ENCODE measurements around the gene DLST. TPM values are rescaled to one million over a fixed set of nuclear protein-coding genes. Genes with fewer than 3 reads are reported as not detected.

The DLST gene
- total RNA-seq, 2 experiments from 2014 or later, result 132 to 137 TPM

DNA sequence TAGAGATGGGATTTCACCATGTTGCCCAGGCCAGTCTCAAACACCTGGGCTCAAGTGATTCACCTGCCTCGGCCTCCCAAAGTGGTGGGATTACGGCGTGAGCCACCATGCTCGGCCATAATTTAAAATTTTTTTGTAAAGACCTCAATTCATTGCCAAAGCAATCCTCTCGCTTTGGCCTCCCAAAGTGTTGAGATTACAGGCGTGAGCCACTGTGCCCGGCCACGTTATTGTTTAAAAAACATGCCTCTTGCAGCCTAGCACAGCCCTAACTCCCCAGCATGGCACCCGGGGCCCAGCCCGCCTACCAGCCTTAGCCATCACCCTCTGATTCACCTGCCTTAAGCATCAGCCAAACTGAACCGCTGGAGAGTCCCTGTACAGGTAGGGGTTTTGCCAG is 54.4 kb downstream of the DLST start:
- H3K36me3 Mint-ChIP-seq, result no peaks in the 10 kb centered on the region
- no peak for DNase-seq
- ChIA-PET CTCF (interaction anchor here (1.1 to 5.1 kb wide), 3 partner anchors 10 to 152 kb away, joined by 3 to 30 read pairs (median 6); no protein-coding TSS in a partner anchor), POLR2A (no interaction called here)
- H3K4me3 Mint-ChIP-seq, result no peak overlapping the region
- H3K4me1 Mint-ChIP-seq (ENCODE audit: low read depth), result peaks cover 27% of the 10 kb centered on the region
- H3K27ac Mint-ChIP-seq, result no peak overlapping the region
- peaks cover 3% of the 10 kb centered on the region for H3K27me3 Mint-ChIP-seq
- peaks cover 8% of the 10 kb centered on the region for H3K9me3 Mint-ChIP-seq
- intact Hi-C loops (cut with micrococcal nuclease), result no loop called here

DNA sequence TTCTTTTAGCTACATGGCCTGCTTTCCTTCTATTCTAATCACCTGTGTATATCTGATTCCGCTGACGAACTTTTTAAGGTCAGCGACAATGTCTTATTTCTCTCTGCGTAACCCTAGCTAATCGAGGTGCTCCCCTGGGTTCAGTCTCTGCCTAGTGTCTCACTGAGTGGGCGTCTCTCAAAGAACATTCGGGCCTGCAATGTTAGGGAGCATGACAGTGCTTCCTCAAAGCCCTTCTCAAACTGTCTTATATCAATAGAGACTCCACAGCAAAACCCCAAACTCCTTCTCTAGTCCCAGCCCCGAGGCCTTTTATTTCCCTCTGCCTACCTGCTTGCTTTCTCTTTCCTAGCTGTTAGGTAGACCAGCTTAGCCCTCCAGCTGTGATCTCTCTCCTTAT is 55.0 kb downstream of the DLST start:
- peaks cover 8% of the 10 kb centered on the region for H3K9me3 Mint-ChIP-seq
- intact Hi-C loops (cut with micrococcal nuclease), result no loop called here
- POLR2A ChIA-PET, result no interaction called here
- CTCF ChIA-PET, result interaction anchor here (2.0 to 5.1 kb wide), 2 partner anchors 9 to 29 kb away, joined by 6 to 30 read pairs; no protein-coding TSS in a partner anchor
- DNase-seq, result no peak
- H3K27me3 Mint-ChIP-seq, result peaks cover 3% of the 10 kb centered on the region
- no peak overlapping the region for H3K27ac Mint-ChIP-seq
- no peaks in the 10 kb centered on the region for H3K36me3 Mint-ChIP-seq
- no peak overlapping the region for H3K4me3 Mint-ChIP-seq
- H3K4me1 Mint-ChIP-seq (ENCODE audit: low read depth), result peaks cover 32% of the 10 kb centered on the region

GRCh38 chr14:74937171-74937570 is 55.5 kb downstream of the DLST start:
- H3K27ac Mint-ChIP-seq, result no peak overlapping the region
- no peaks in the 10 kb centered on the region for H3K36me3 Mint-ChIP-seq
- intact Hi-C loops (cut with micrococcal nuclease), result no loop called here
- ChIA-PET POLR2A (no interaction called here), CTCF (interaction anchor here (0.5 to 5.1 kb wide), 4 partner anchors 9 to 76 kb away, joined by 4 to 30 read pairs (median 6); no protein-coding TSS in a partner anchor)
- no peak for DNase-seq
- peaks cover 36% of the 10 kb centered on the region for H3K4me1 Mint-ChIP-seq (ENCODE audit: low read depth)
- peaks cover 3% of the 10 kb centered on the region for H3K27me3 Mint-ChIP-seq
- no peak overlapping the region for H3K4me3 Mint-ChIP-seq
- peaks cover 8% of the 10 kb centered on the region for H3K9me3 Mint-ChIP-seq

GRCh38 chr14:74938531-74939495 is 57.1 kb downstream of the DLST start:
- Mint-ChIP-seq H3K4me3 (no peak overlapping the region), H3K27me3 (no peaks in the 10 kb centered on the region), H3K36me3 (no peaks in the 10 kb centered on the region), H3K4me1 (ENCODE audit: low read depth) (peaks cover 39% of the 10 kb centered on the region), H3K9me3 (peaks cover 8% of the 10 kb centered on the region), H3K27ac (no peak overlapping the region)
- DNase-seq, result no peak
- ChIA-PET POLR2A (no interaction called here), CTCF (interaction anchor here (1.5 to 5.1 kb wide), 3 partner anchors 7 to 149 kb away, joined by 5 to 30 read pairs (median 6); no protein-coding TSS in a partner anchor)
- intact Hi-C loops (cut with micrococcal nuclease), result no loop called here

GRCh38 chr14:74940956-74941565 is 59.3 kb downstream of the DLST start:
- Mint-ChIP-seq H3K27me3 (no peaks in the 10 kb centered on the region), H3K36me3 (no peaks in the 10 kb centered on the region), H3K4me3 (peak overlapping the region; percentile 72), H3K9me3 (peaks cover 8% of the 10 kb centered on the region), H3K27ac (peak overlapping the region; percentile 87), H3K4me1 (ENCODE audit: low read depth) (peaks cover 39% of the 10 kb centered on the region)
- POLR2A ChIA-PET, result interaction anchor here (0.9 kb wide), 1 partner anchor 14 kb away, joined by 3 read pairs; the partner anchor contains the start of gene PGF
- no peak for DNase-seq
- intact Hi-C loops (cut with micrococcal nuclease), result no loop called here
- CTCF ChIA-PET, result interaction anchor here (0.6 to 2.8 kb wide), 8 partner anchors 18 to 718 kb away, joined by 3 to 31 read pairs (median 6); partner anchors contain the start of gene RPS6KL1

GRCh38 chr14:74941676-74942097 is 60.0 kb downstream of the DLST start:
- Mint-ChIP-seq H3K36me3 (no peaks in the 10 kb centered on the region), H3K27ac (peak overlapping the region; percentile 87), H3K27me3 (no peaks in the 10 kb centered on the region), H3K4me1 (ENCODE audit: low read depth) (peaks cover 43% of the 10 kb centered on the region), H3K4me3 (peak overlapping the region; percentile 72), H3K9me3 (peaks cover 8% of the 10 kb centered on the region)
- intact Hi-C loops (cut with micrococcal nuclease), result no loop called here
- ChIA-PET CTCF (interaction anchor here (0.8 to 2.8 kb wide), 8 partner anchors 11 to 147 kb away, joined by 3 to 31 read pairs (median 5); partner anchors contain the start of genes PGF and RPS6KL1), POLR2A (interaction anchor here (0.9 kb wide), 1 partner anchor 13 kb away, joined by 3 read pairs; the partner anchor contains the start of gene PGF)
- DNase-seq, result peak; percentile 78

DNA sequence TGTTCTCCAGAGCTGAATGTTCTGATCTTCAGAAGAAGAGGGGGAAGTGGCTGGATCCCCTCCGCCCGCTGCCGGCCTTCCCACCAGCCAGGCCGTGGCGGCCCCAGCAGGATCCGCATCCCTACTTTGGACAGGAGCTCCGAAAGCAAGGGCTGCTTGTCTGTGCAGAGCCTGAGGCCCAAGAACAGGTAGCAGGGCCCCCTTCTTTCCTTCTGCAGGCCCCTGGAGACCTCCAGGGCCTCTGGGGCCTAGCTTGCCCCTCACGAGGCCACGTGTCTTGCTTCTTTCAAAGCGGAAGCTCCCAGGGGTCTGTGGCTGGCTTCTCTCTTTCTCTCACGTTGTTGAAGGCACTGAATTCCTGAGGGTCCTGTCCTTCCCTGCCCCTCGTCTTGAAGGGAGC is 60.5 kb downstream of the DLST start:
- no peak for DNase-seq
- ChIA-PET CTCF (interaction anchor here (0.8 to 2.8 kb wide), 7 partner anchors 10 to 146 kb away, joined by 3 to 31 read pairs (median 5); partner anchors contain the start of genes PGF and RPS6KL1), POLR2A (interaction anchor here (0.9 kb wide), 1 partner anchor 13 kb away, joined by 3 read pairs; the partner anchor contains the start of gene PGF)
- peaks cover 38% of the 10 kb centered on the region for H3K4me1 Mint-ChIP-seq (ENCODE audit: low read depth)
- peak overlapping the region; percentile 72 for H3K4me3 Mint-ChIP-seq
- no peaks in the 10 kb centered on the region for H3K36me3 Mint-ChIP-seq
- intact Hi-C loops (cut with micrococcal nuclease), result no loop called here
- peaks cover 8% of the 10 kb centered on the region for H3K9me3 Mint-ChIP-seq
- H3K27me3 Mint-ChIP-seq, result no peaks in the 10 kb centered on the region
- peak overlapping the region; percentile 87 for H3K27ac Mint-ChIP-seq

DNA sequence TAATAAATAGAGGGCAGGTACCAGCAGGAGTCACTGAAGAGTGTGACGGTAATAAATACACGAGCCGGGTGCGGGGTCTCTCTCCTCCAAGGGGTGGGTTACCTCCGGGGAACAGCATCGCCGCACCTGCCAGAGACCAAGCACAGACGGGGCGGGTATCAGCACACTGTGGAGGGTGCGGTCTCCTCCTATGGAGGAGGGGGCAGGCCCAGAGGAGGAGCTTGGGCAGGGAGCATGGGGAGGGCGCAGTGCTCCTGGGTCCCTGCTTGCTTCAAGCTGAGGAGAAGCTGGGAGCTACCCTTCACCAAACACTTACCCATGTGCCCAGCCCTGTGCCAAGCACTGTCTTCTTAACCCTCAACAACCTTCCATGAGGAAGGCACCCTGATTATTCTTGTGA is 60.9 kb downstream of the DLST start:
- ChIA-PET CTCF (interaction anchor here (0.8 to 2.8 kb wide), 7 partner anchors 10 to 400 kb away, joined by 3 to 31 read pairs (median 5); partner anchors contain the start of genes PGF and RPS6KL1), POLR2A (no interaction called here)
- Mint-ChIP-seq H3K27me3 (no peaks in the 10 kb centered on the region), H3K4me1 (ENCODE audit: low read depth) (peaks cover 37% of the 10 kb centered on the region), H3K9me3 (peaks cover 8% of the 10 kb centered on the region), H3K27ac (peak overlapping the region; percentile 87), H3K36me3 (no peaks in the 10 kb centered on the region), H3K4me3 (no peak overlapping the region)
- intact Hi-C loops (cut with micrococcal nuclease), result no loop called here
- no peak for DNase-seq

- no peaks in the 10 kb centered on the region for H3K27me3 Mint-ChIP-seq
- DNase-seq, result peak; percentile 53
- no peak overlapping the region for H3K4me3 Mint-ChIP-seq
- H3K9me3 Mint-ChIP-seq, result no peaks in the 10 kb centered on the region
- CTCF ChIA-PET, result interaction anchor here (0.7 to 4.9 kb wide), 35 partner anchors 9 to 419 kb away, joined by 3 to 71 read pairs (median 4); partner anchors contain the start of genes ACYP1, MLH3, PGF and RPS6KL1
- H3K4me1 Mint-ChIP-seq (ENCODE audit: low read depth), result peaks cover 27% of the 10 kb centered on the region
- no peaks in the 10 kb centered on the region for H3K36me3 Mint-ChIP-seq
- H3K27ac Mint-ChIP-seq, result no peak overlapping the region
- POLR2A ChIA-PET, result no interaction called here
- intact Hi-C loops (cut with micrococcal nuclease), result loop anchor here (1.0 to 5.0 kb wide), 3 partner anchors 57 to 357 kb away; partner anchors contain the start of gene EIF2B2
These were observed 63.6 kb downstream of the DLST start for GRCh38 chr14:74945261-74945851.

GRCh38 chr14:74945852-74946658 is 64.3 kb downstream of the DLST start:
- CTCF ChIA-PET, result interaction anchor here (0.5 to 4.9 kb wide), 38 partner anchors 8 to 420 kb away, joined by 3 to 71 read pairs (median 4); partner anchors contain the start of genes ACYP1, MLH3, NEK9 and PGF
- intact Hi-C loops (cut with micrococcal nuclease), result loop anchor here (1.0 to 5.0 kb wide), 3 partner anchors 56 to 356 kb away; partner anchors contain the start of gene EIF2B2
- H3K27me3 Mint-ChIP-seq, result no peaks in the 10 kb centered on the region
- H3K36me3 Mint-ChIP-seq, result no peaks in the 10 kb centered on the region
- no peak overlapping the region for H3K27ac Mint-ChIP-seq
- peaks cover 25% of the 10 kb centered on the region for H3K4me1 Mint-ChIP-seq (ENCODE audit: low read depth)
- POLR2A ChIA-PET, result no interaction called here
- DNase-seq, result peak; percentile 84
- H3K4me3 Mint-ChIP-seq, result no peak overlapping the region
- H3K9me3 Mint-ChIP-seq, result no peaks in the 10 kb centered on the region
